C4-2B (cell line): ENCODE results near the gene OPCML.

ENCODE experiments used
- CTCF ChIP-seq: fragments of 450-650 bp; conservative IDR thresholded peaks from 2 replicates; pipeline ENCODE4 v1.5.1; 2017; ENCODE audit warnings: mild to moderate bottlenecking
- ZFX ChIP-seq: fragments of 450-650 bp; IDR thresholded peaks from 2 replicates; pipeline ENCODE4 v1.6.1; 2017

DNA sequence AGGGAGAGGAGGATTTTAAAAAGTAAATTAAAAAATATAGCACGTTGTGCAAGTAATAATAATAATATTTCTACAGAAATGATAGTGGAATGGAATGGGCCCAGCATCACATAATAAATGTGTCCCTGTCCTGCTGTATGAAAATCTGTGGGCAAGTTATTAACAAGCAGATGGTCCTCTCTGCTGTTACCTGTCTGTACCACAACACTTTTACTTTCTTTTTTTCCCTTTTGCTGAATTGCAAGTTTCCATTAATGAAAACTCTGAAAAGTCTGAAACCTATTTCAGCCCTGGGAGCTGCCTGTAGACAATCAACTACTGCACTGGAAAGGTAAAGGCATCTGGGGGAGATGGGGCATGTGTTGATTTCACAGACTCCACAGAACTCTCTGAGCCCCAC lies 937.1 kb downstream of the OPCML start:
- TF ChIP-seq CTCF, result no peak
- TF ChIP-seq ZFX, result no peak
